Neural progenitor cell (in vitro differentiated cells): ENCODE results near the gene TBC1D7. TPM values are rescaled to one million over a fixed set of nuclear protein-coding genes. Genes with fewer than 3 reads are reported as not detected.

Experiments used
- DNase-seq: peaks from one replicate; pipeline ENCODE4 v3.0.0-alpha.2; 2016; ENCODE audit warnings: low spot score
- H2AFZ ChIP-seq: fragments of 200-600 bp; sonication (generic); replicated peaks from 2 replicates; pipeline ENCODE4 v1.6.1; 2016; ENCODE audit warnings: antibody characterized with exemption
- H3F3A ChIP-seq: fragments of 200-600 bp; sonication (generic); 2 replicates; pipeline ENCODE4 v1.6.1; 2016; ENCODE audit warnings: antibody characterized with exemption, low read depth
- H3K27ac ChIP-seq: fragments of 200-600 bp; sonication (generic); 2 replicates; pipeline ENCODE4 v1.5.1; 2016; ENCODE audit warnings: mild to moderate bottlenecking
- H3K27me3 ChIP-seq: fragments of 200-600 bp; sonication (generic); 2 replicates; pipeline ENCODE4 v1.6.1; 2016; ENCODE audit warnings: mild to moderate bottlenecking, moderate library complexity
- H3K36me3 ChIP-seq: fragments of 200-600 bp; sonication (generic); 2 replicates; pipeline ENCODE4 v1.5.1; 2016
- H3K4me1 ChIP-seq: fragments of 200-600 bp; sonication (generic); 2 replicates; pipeline ENCODE4 v1.6.1; 2016; ENCODE audit warnings: mixed run types
- H3K4me2 ChIP-seq: fragments of 200-600 bp; sonication (generic); 2 replicates; pipeline ENCODE4 v1.6.1; 2016
- H3K4me3 ChIP-seq: fragments of 200-600 bp; sonication (generic); 2 replicates; pipeline ENCODE4 v1.5.1; 2016
- H3K79me2 ChIP-seq: fragments of 200-600 bp; sonication (generic); 2 replicates; pipeline ENCODE4 v1.6.1; 2016; ENCODE audit warnings: low read depth
- H3K9ac ChIP-seq: fragments of 200-600 bp; sonication (generic); 2 replicates; pipeline ENCODE4 v1.6.1; 2016
- H3K9me3 ChIP-seq: fragments of 200-600 bp; sonication (generic); 2 replicates; pipeline ENCODE4 v1.5.1; 2016; ENCODE audit warnings: low read depth
- H4K20me1 ChIP-seq: fragments of 200-600 bp; sonication (generic); 2 replicates; pipeline ENCODE4 v1.6.1; 2016; ENCODE audit warnings: low read depth
- H3K27ac Mint-ChIP-seq: 3 replicates; pipeline ENCODE4 v1.8.0; 2021; ENCODE audit warnings: mixed read lengths
- H3K27me3 Mint-ChIP-seq: 2 replicates; pipeline ENCODE4 v1.8.0; 2022; ENCODE audit warnings: low read depth, mild to moderate bottlenecking, inconsistent platforms, moderate library complexity, mixed read lengths; ENCODE audit not compliant: insufficient read depth
- H3K36me3 Mint-ChIP-seq: 3 replicates; pipeline ENCODE4 v1.8.0; 2021; ENCODE audit warnings: mixed read lengths
- H3K4me1 Mint-ChIP-seq: 3 replicates; pipeline ENCODE4 v1.8.0; 2021; ENCODE audit warnings: mixed read lengths
- H3K4me3 Mint-ChIP-seq: 3 replicates; pipeline ENCODE4 v1.8.0; 2021; ENCODE audit warnings: mild to moderate bottlenecking, moderate library complexity, mixed read lengths
- H3K9me3 Mint-ChIP-seq: 3 replicates; pipeline ENCODE4 v1.8.0; 2020; ENCODE audit warnings: mixed read lengths
- CTCF ChIP-seq: fragments of 200-600 bp; sonication (generic); IDR thresholded peaks from 2 replicates; pipeline ENCODE4 v1.5.1; 2017; ENCODE audit warnings: antibody characterized with exemption, mild to moderate bottlenecking
- EZH2 ChIP-seq: fragments of 200-600 bp; sonication (generic); IDR thresholded peaks from 2 replicates; pipeline ENCODE4 v1.6.1; 2017; ENCODE audit warnings: antibody characterized with exemption, mild to moderate bottlenecking, moderate library complexity
- EZH2phosphoT487 ChIP-seq: fragments of 200-600 bp; sonication (generic); IDR thresholded peaks from 2 replicates; pipeline ENCODE4 v1.6.1; 2017; ENCODE audit warnings: antibody characterized with exemption
- total RNA-seq: library from RNA; depleted of rRNA; stranded (reverse); fragments of >200 nt; gene quantifications from 2 replicates; pipeline ENCODE4 v1.2.3, GENCODE V29; 2015; ENCODE audit warnings: low replicate concordance

Gene TBC1D7
- total RNA-seq, 1 donor from 2014 or later: 54.9 TPM

DNA sequence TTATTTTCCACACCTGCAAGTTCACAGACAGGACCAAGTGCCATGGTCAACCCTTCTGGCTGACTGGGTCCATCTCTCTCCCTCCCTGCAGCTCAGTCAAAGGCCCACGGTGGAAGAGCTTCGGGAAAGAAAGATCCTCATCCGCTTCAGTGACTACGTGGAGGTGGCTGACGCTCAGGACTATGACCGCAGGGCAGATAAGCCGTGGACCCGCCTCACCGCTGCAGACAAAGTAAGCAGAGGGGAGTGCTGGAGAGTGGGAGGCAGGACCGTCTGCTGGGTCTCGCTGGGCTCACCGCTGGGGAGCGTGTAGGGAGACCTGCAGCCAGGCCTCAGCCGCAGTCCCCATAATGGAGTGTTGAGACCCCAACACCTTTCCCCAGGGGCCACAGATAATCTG, 45.0 kb downstream of the TBC1D7 start:
- peaks cover 6% of the 10 kb centered on the region for H3K27me3 Mint-ChIP-seq
- peaks cover 6% of the 10 kb centered on the region for H3K36me3 ChIP-seq
- H3K27ac Mint-ChIP-seq: no peak overlapping the region
- no peak overlapping the region for H3K9ac ChIP-seq
- no peaks in the 10 kb centered on the region for H4K20me1 ChIP-seq
- H2AFZ ChIP-seq: no peak overlapping the region
- peaks cover 16% of the 10 kb centered on the region for H3K9me3 Mint-ChIP-seq
- no peaks in the 10 kb centered on the region for H3F3A ChIP-seq
- TF ChIP-seq EZH2 (no peak), EZH2phosphoT487 (no peak), CTCF (no peak)
- H3K4me3 ChIP-seq: no peak overlapping the region
- H3K4me1 ChIP-seq: no peaks in the 10 kb centered on the region
- H3K36me3 Mint-ChIP-seq: peaks cover 30% of the 10 kb centered on the region
- H3K9me3 ChIP-seq: no peaks in the 10 kb centered on the region
- H3K27me3 ChIP-seq: no peaks in the 10 kb centered on the region
- H3K79me2 ChIP-seq: no peaks in the 10 kb centered on the region
- no peak overlapping the region for H3K27ac ChIP-seq
- H3K4me2 ChIP-seq: no peak overlapping the region
- DNase-seq: no peak
- no peaks in the 10 kb centered on the region for H3K4me1 Mint-ChIP-seq
- H3K4me3 Mint-ChIP-seq: no peak overlapping the region

GRCh38 chr6:13282393-13283069, 45.8 kb downstream of the TBC1D7 start:
- Histone ChIP-seq H2AFZ (no peak overlapping the region), H3K4me2 (no peak overlapping the region), H3K79me2 (no peaks in the 10 kb centered on the region), H3K36me3 (peaks cover 6% of the 10 kb centered on the region), H3K27me3 (no peaks in the 10 kb centered on the region), H3K9me3 (no peaks in the 10 kb centered on the region), H3K27ac (no peak overlapping the region), H4K20me1 (no peaks in the 10 kb centered on the region), H3F3A (no peaks in the 10 kb centered on the region), H3K9ac (no peak overlapping the region), H3K4me1 (no peaks in the 10 kb centered on the region), H3K4me3 (no peak overlapping the region)
- Mint-ChIP-seq H3K4me1 (no peaks in the 10 kb centered on the region), H3K27ac (no peak overlapping the region), H3K9me3 (peaks cover 9% of the 10 kb centered on the region), H3K36me3 (peaks cover 29% of the 10 kb centered on the region), H3K4me3 (no peak overlapping the region), H3K27me3 (peaks cover 6% of the 10 kb centered on the region)
- DNase-seq: no peak
- TF ChIP-seq EZH2phosphoT487 (no peak), CTCF (no peak), EZH2 (no peak)

DNA sequence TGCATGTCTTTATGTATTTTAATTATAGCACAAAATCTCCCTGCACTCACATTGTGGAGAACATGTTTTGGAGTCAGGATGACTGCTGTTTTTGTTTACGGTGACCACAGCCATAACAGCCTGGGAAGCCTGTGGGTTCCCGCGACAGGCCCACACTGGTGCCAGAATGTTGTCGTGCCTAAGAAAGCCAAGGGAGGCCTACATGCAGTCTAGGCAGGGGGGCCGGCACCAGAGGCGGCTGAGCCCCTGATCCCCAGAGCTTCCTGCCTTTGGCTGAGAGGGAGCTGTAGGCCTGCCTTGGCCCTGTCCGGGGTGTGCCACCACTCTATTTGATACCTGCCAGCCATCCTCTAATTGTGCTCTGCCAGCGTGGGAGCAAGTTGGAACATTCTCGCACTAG, 46.7 kb downstream of the TBC1D7 start:
- peaks cover 3% of the 10 kb centered on the region for H3K9me3 Mint-ChIP-seq
- H3K4me3 Mint-ChIP-seq: no peak overlapping the region
- H3K36me3 Mint-ChIP-seq: peaks cover 22% of the 10 kb centered on the region
- no peaks in the 10 kb centered on the region for H3K4me1 ChIP-seq
- H3K4me3 ChIP-seq: no peak overlapping the region
- no peak overlapping the region for H2AFZ ChIP-seq
- H3K9ac ChIP-seq: no peak overlapping the region
- no peaks in the 10 kb centered on the region for H3F3A ChIP-seq
- H3K9me3 ChIP-seq: no peaks in the 10 kb centered on the region
- H3K36me3 ChIP-seq: no peaks in the 10 kb centered on the region
- H3K4me1 Mint-ChIP-seq: no peaks in the 10 kb centered on the region
- H3K27me3 Mint-ChIP-seq: peaks cover 6% of the 10 kb centered on the region
- H3K27ac ChIP-seq: no peak overlapping the region
- H3K27ac Mint-ChIP-seq: no peak overlapping the region
- no peaks in the 10 kb centered on the region for H4K20me1 ChIP-seq
- no peak for TF ChIP-seq EZH2phosphoT487
- no peak for TF ChIP-seq EZH2
- no peak for TF ChIP-seq CTCF
- no peak for DNase-seq
- no peaks in the 10 kb centered on the region for H3K79me2 ChIP-seq
- no peaks in the 10 kb centered on the region for H3K27me3 ChIP-seq
- no peak overlapping the region for H3K4me2 ChIP-seq
